HEK293 (cell line): ENCODE results near the gene TRDMT1.

Experiments
- CTCF ChIA-PET: fragments of 350-600 bp; formaldehyde crosslinking; extraction: SDS; loops from one replicate; lab custom pipeline; 2021; ENCODE audit warnings: antibody characterized with exemption; lab: Yijun Ruan, JAX
- POLR2A ChIA-PET: fragments of 300-600 bp; formaldehyde crosslinking; extraction: SDS; loops from one replicate; lab custom pipeline; 2020; ENCODE audit warnings: antibody characterized with exemption, inconsistent platforms; lab: Yijun Ruan, JAX
- H3K27ac ChIP-seq: fragments of 200-500 bp; sonication (Bioruptor generic); 2 replicates; pipeline ENCODE4 v1.5.1; 2014; ENCODE audit warnings: low read depth, low read length, control low read depth, inconsistent platforms; ENCODE audit errors: extremely low read depth
- H3K36me3 ChIP-seq, 2 experiments: fragments of 200-500 bp in 1 of 2; sonication (Bioruptor generic) in 1 of 2; 1 replicate in 1 of 2; 2 replicates in 1 of 2; pipeline ENCODE4 v1.5.1; 2014 to 2017; ENCODE audit warnings: inconsistent platforms in 2 of 2, low read length in 2 of 2; ENCODE audit not compliant: control insufficient read depth in 2 of 2, insufficient read depth in 1 of 2
- H3K4me1 ChIP-seq: fragments of 200-500 bp; sonication (Bioruptor generic); 2 replicates; pipeline ENCODE4 v1.5.1; 2014; ENCODE audit warnings: mild to moderate bottlenecking, low read length, inconsistent platforms; ENCODE audit not compliant: control insufficient read depth, insufficient read depth
- H3K4me3 ChIP-seq: 2 replicates; pipeline ENCODE4 v1.5.1; 2011; ENCODE audit warnings: low read depth, mild to moderate bottlenecking, control low read depth, low read length, moderate library complexity
- H3K9me3 ChIP-seq: fragments of 200-500 bp; sonication (Bioruptor generic); 2 replicates; pipeline ENCODE4 v1.5.1; 2014; ENCODE audit warnings: low read depth, low read length, inconsistent platforms; ENCODE audit not compliant: control insufficient read depth, insufficient read depth
- BCL11A ChIP-seq: fragments of 450-650 bp; formaldehyde crosslinking; IDR thresholded peaks from 2 replicates; pipeline ENCODE4 v1.5.1; 2016; ENCODE audit warnings: low read depth, missing biosample characterization, missing genetic modification characterization
- EGR2 ChIP-seq: fragments of 450-650 bp; formaldehyde crosslinking; IDR thresholded peaks from 2 replicates; pipeline ENCODE4 v1.5.1; 2016; ENCODE audit warnings: low read depth, missing biosample characterization, missing genetic modification characterization
- IKZF3 ChIP-seq: fragments of 450-650 bp; IDR thresholded peaks from 2 replicates; pipeline ENCODE4 v1.5.0; 2018; ENCODE audit warnings: missing biosample characterization, mild to moderate bottlenecking, missing genetic modification characterization, moderate library complexity
- MZF1 ChIP-seq: fragments of 450-650 bp; formaldehyde crosslinking; IDR thresholded peaks from 2 replicates; pipeline ENCODE4 v1.5.1; 2017; ENCODE audit warnings: missing biosample characterization, missing genetic modification characterization, borderline replicate concordance
- PRDM10 ChIP-seq: fragments of 450-650 bp; formaldehyde crosslinking; IDR thresholded peaks from 2 replicates; pipeline ENCODE4 v1.5.1; 2016; ENCODE audit warnings: missing biosample characterization, missing genetic modification characterization
- SETDB1 ChIP-seq: IDR thresholded peaks from one replicate; pipeline ENCODE4 v1.6.1; 2017; ENCODE audit warnings: mild to moderate bottlenecking, low read length, moderate library complexity, mixed read lengths; ENCODE audit not compliant: insufficient read length
- TCF7L2 ChIP-seq: IDR thresholded peaks from 2 replicates; pipeline ENCODE4 v1.6.1; 2011; ENCODE audit warnings: low read depth, mild to moderate bottlenecking, inconsistent platforms, low read length, moderate library complexity, borderline replicate concordance
- ZBTB1 ChIP-seq: fragments of 450-650 bp; formaldehyde crosslinking; IDR thresholded peaks from 2 replicates; pipeline ENCODE4 v1.5.1; 2016; ENCODE audit warnings: missing biosample characterization, missing genetic modification characterization
- ZBTB48 ChIP-seq: fragments of 450-650 bp; formaldehyde crosslinking; IDR thresholded peaks from 2 replicates; pipeline ENCODE4 v1.5.1; 2016; ENCODE audit warnings: missing biosample characterization, missing genetic modification characterization
- ZFP69B ChIP-seq: fragments of 450-650 bp; formaldehyde crosslinking; IDR thresholded peaks from 2 replicates; pipeline ENCODE4 v1.5.1; 2016; ENCODE audit warnings: missing biosample characterization, missing genetic modification characterization
- ZNF114 ChIP-seq: fragments of 450-650 bp; formaldehyde crosslinking; IDR thresholded peaks from 2 replicates; pipeline ENCODE4 v1.5.0; 2017; ENCODE audit warnings: missing biosample characterization, missing genetic modification characterization
- ZNF140 ChIP-seq: fragments of 450-650 bp; formaldehyde crosslinking; IDR thresholded peaks from 2 replicates; pipeline ENCODE4 v1.5.1; 2016; ENCODE audit warnings: missing biosample characterization, missing genetic modification characterization
- ZNF157 ChIP-seq: fragments of 450-650 bp; formaldehyde crosslinking; IDR thresholded peaks from 2 replicates; pipeline ENCODE4 v1.5.1; 2016; ENCODE audit warnings: missing biosample characterization, missing genetic modification characterization
- ZNF211 ChIP-seq: fragments of 450-650 bp; formaldehyde crosslinking; IDR thresholded peaks from 2 replicates; pipeline ENCODE4 v1.5.1; 2016; ENCODE audit warnings: low read depth, missing biosample characterization, missing genetic modification characterization
- ZNF362 ChIP-seq: fragments of 450-650 bp; formaldehyde crosslinking; IDR thresholded peaks from 2 replicates; pipeline ENCODE4 v1.5.1; 2016; ENCODE audit warnings: missing biosample characterization, missing genetic modification characterization
- ZNF366 ChIP-seq: fragments of 450-650 bp; formaldehyde crosslinking; conservative IDR thresholded peaks from 2 replicates; pipeline ENCODE4 v1.5.1; 2016; ENCODE audit warnings: missing biosample characterization, missing genetic modification characterization
- ZNF404 ChIP-seq: fragments of 450-650 bp; formaldehyde crosslinking; IDR thresholded peaks from 2 replicates; pipeline ENCODE4 v1.5.1; 2017; ENCODE audit warnings: missing biosample characterization, missing genetic modification characterization
- ZNF423 ChIP-seq: fragments of 450-650 bp; formaldehyde crosslinking; IDR thresholded peaks from 2 replicates; pipeline ENCODE4 v1.5.1; 2016; ENCODE audit warnings: missing biosample characterization, missing genetic modification characterization
- ZNF426 ChIP-seq: fragments of 450-650 bp; formaldehyde crosslinking; IDR thresholded peaks from 2 replicates; pipeline ENCODE4 v1.5.1; 2017; ENCODE audit warnings: missing biosample characterization, missing genetic modification characterization, mild to moderate bottlenecking, inconsistent platforms, moderate library complexity
- ZNF48 ChIP-seq: fragments of 450-650 bp; formaldehyde crosslinking; IDR thresholded peaks from 2 replicates; pipeline ENCODE4 v1.5.1; 2016; ENCODE audit warnings: missing biosample characterization, missing genetic modification characterization
- ZNF555 ChIP-seq: fragments of 450-650 bp; formaldehyde crosslinking; conservative IDR thresholded peaks from 2 replicates; pipeline ENCODE4 v1.5.1; 2017; ENCODE audit warnings: missing biosample characterization, mild to moderate bottlenecking, missing genetic modification characterization, inconsistent platforms
- ZNF571 ChIP-seq: fragments of 450-650 bp; formaldehyde crosslinking; IDR thresholded peaks from 2 replicates; pipeline ENCODE4 v1.5.0; 2017; ENCODE audit warnings: missing biosample characterization, missing genetic modification characterization
- ZNF600 ChIP-seq: fragments of 450-650 bp; formaldehyde crosslinking; IDR thresholded peaks from 2 replicates; pipeline ENCODE4 v1.5.1; 2016; ENCODE audit warnings: missing biosample characterization, missing genetic modification characterization
- ZNF629 ChIP-seq: fragments of 450-650 bp; formaldehyde crosslinking; IDR thresholded peaks from 2 replicates; pipeline ENCODE4 v1.5.1; 2017; ENCODE audit warnings: missing biosample characterization, missing genetic modification characterization
- ZNF660 ChIP-seq: fragments of 450-650 bp; IDR thresholded peaks from 2 replicates; pipeline ENCODE4 v1.5.1; 2018; ENCODE audit warnings: missing biosample characterization, mild to moderate bottlenecking, missing genetic modification characterization
- ZNF785 ChIP-seq: fragments of 450-650 bp; formaldehyde crosslinking; IDR thresholded peaks from 2 replicates; pipeline ENCODE4 v1.5.1; 2016; ENCODE audit warnings: missing biosample characterization, missing genetic modification characterization
- ZNF791 ChIP-seq: fragments of 450-650 bp; formaldehyde crosslinking; IDR thresholded peaks from 2 replicates; pipeline ENCODE4 v1.5.1; 2016; ENCODE audit warnings: missing biosample characterization, missing genetic modification characterization
- ZSCAN18 ChIP-seq: fragments of 450-650 bp; formaldehyde crosslinking; IDR thresholded peaks from 2 replicates; pipeline ENCODE4 v1.5.1; 2016; ENCODE audit warnings: missing biosample characterization, missing genetic modification characterization
- TF ChIP-seq, protein P1 (sequence below): fragments of 450-650 bp; formaldehyde crosslinking; optimal IDR thresholded peaks from 2 replicates; pipeline ENCODE3; 2016; ENCODE audit warnings: missing biosample characterization, mild to moderate bottlenecking, missing genetic modification characterization

TRDMT1 gene

GRCh38 chr10:17229016-17229716 is 27.7 kb upstream of the TRDMT1 start (continued):
- TF ChIP-seq SETDB1: no peak
- TF ChIP-seq ZNF211 (tag by site-specific recombination): no peak
- no peak for TF ChIP-seq ZNF571 (tag by site-specific recombination)
- TF ChIP-seq ZNF791 (tag by site-specific recombination): no peak
- TF ChIP-seq ZNF362 (tag by site-specific recombination): 0 out of 2 replicates have a peak, but pooled peaks have one; percentile 38
- TF ChIP-seq, protein P1, sequence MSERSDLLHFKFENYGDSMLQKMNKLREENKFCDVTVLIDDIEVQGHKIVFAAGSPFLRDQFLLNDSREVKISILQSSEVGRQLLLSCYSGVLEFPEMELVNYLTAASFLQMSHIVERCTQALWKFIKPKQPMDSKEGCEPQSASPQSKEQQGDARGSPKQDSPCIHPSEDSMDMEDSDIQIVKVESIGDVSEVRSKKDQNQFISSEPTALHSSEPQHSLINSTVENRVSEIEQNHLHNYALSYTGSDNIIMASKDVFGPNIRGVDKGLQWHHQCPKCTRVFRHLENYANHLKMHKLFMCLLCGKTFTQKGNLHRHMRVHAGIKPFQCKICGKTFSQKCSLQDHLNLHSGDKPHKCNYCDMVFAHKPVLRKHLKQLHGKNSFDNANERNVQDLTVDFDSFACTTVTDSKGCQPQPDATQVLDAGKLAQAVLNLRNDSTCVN (tag by site-specific recombination): peak; percentile 94
- TF ChIP-seq ZNF785 (tag by site-specific recombination): peak; percentile 55; the same call in 1 of the 2 replicates
- no peak for TF ChIP-seq ZNF48 (tag by site-specific recombination)
- peak; percentile 26 for TF ChIP-seq ZFP69B (tag by site-specific recombination)
- no peak for TF ChIP-seq ZNF114 (tag by site-specific recombination)
- no peak for TF ChIP-seq ZNF426 (tag by site-specific recombination)
- TF ChIP-seq ZNF660: 0 out of 2 replicates have a peak, but pooled peaks have one; percentile 33
- peak; percentile 71 for TF ChIP-seq EGR2 (tag by site-specific recombination)
- TF ChIP-seq ZNF555 (tag by site-specific recombination): no peak
- TF ChIP-seq ZNF404 (tag by site-specific recombination): no peak
- no peak for TF ChIP-seq PRDM10 (tag by site-specific recombination)
- TF ChIP-seq ZNF366: no peak
- TF ChIP-seq, all 188 proteins: peak for 40

- Histone ChIP-seq H3K36me3 (peaks cover 26 to 40% of the 10 kb centered on the region in 2 experiments), H3K27ac (peak within 1 kb of the TSS; percentile 97), H3K4me3 (peak within 1 kb of the TSS; percentile 99), H3K4me1 (peaks cover 11% of the 10 kb centered on the region), H3K9me3 (no peaks in the 10 kb centered on the region)
- ChIA-PET CTCF (interaction anchor here (0.6 to 2.7 kb wide), 5 partner anchors 15 to 400 kb away, joined by 3 to 9 read pairs (median 4); no protein-coding TSS in a partner anchor), POLR2A (interaction anchor here (0.6 to 4.2 kb wide), 24 partner anchors 8 to 275 kb away, joined by 3 to 78 read pairs (median 6); partner anchors contain the start of gene TRDMT1)
- no peak for TF ChIP-seq ZSCAN18 (tag by site-specific recombination)
- TF ChIP-seq IKZF3 (tag by site-specific recombination): peak; percentile 87
- TF ChIP-seq ZNF157 (tag by site-specific recombination): no peak
- peak; percentile 66 for TF ChIP-seq ZNF423
- peak; percentile 31; the same call in 1 of the 2 replicates for TF ChIP-seq MZF1 (tag by site-specific recombination)
- TF ChIP-seq ZNF114 (tag by site-specific recombination): no peak
- peak; percentile 90 for TF ChIP-seq ZBTB1 (tag by site-specific recombination)
- TF ChIP-seq ZNF600 (tag by site-specific recombination): peak; percentile 87
- peak; percentile 92 for TF ChIP-seq ZNF629 (tag by site-specific recombination)
- TF ChIP-seq ZNF791 (tag by site-specific recombination): no peak
- no peak for TF ChIP-seq TCF7L2
- TF ChIP-seq BCL11A (tag by site-specific recombination): peak; percentile 98
- no peak for TF ChIP-seq ZNF140 (tag by site-specific recombination)
- peak; percentile 86 for TF ChIP-seq ZBTB48 (tag by site-specific recombination)
These were observed 26.9 kb upstream of the TRDMT1 start, which contains the start of gene VIM for GRCh38 chr10:17228091-17229015. TSS of gene VIM (plus strand) at chr10:17228241. CDS start at chr10:17229423, 1,182 bp downstream.
